ENCODE data around the gene CBLN4.

- TF ChIP-seq CTCF (conservative IDR thresholded peaks at IDR 0.05; ENCODE audit: low read length) (no peak), EZH2phosphoT487 (IDR thresholded peaks at IDR 0.05; ENCODE audit: borderline replicate concordance) (no peak)
Measured at GRCh38 chr20:56005389-56005715, at the start of gene CBLN4.

All from Loucy (cell line).